ENCODE results near the gene LPAR6. TPM values are rescaled to one million over a fixed set of nuclear protein-coding genes. Genes with fewer than 3 reads are reported as not detected.

Gene LPAR6
- total RNA-seq, 1 donor = 16.4 TPM

DNA sequence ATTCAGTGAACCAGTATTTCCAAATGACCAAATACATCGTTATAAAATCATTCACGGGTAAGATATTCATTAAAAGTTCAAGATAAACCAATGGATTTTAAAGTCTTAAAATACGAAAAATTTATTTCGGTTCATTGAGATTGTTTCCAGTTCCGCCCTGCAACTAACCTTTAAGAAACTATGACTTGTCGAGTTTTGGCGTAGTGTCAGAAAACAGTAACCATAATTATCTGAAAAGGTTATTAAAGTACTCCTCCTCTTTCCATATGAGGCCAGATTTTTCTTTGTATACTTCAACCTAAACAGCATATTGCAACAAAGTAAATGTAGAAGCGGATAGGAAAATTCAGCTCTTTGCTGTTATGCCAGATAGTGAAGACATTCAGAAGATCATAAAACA lies 26.1 kb downstream of the LPAR6 start:
- H3K4me3 ChIP-seq (ENCODE audit: low read depth, low read length) = no peak overlapping the region
- no peak for DNase-seq (ENCODE audit: low read depth)
- no peak for TF ChIP-seq CTCF (IDR thresholded peaks at IDR 0.05; ENCODE audit: insufficient read depth, low read depth, low read length)

GRCh38 chr13:48383384-48383783 lies 29.5 kb downstream of the LPAR6 start:
- H3K4me3 ChIP-seq (ENCODE audit: low read depth, low read length) = no peak overlapping the region
- no peak for TF ChIP-seq CTCF (IDR thresholded peaks at IDR 0.05; ENCODE audit: insufficient read depth, low read depth, low read length)
- DNase-seq (ENCODE audit: low read depth) = no peak

DNA sequence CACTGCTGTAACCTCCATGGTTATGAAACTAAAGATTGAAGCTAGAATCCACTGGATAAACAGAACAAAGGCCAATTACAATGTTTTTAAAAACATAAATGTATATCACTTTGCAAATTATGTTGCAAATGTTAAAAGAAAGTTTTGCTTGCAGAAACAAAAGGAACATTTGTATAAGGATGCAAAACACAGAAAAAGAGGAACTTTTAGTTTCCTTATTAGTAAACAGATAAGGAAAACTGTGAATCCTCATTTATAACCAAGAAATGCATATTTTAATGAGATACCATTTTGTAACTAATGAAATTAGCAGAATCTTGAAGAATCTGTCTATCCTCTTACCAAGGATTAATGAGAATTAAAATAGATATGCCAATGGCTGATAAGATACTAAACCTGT lies 32.3 kb downstream of the LPAR6 start:
- no peak overlapping the region for H3K4me3 ChIP-seq (ENCODE audit: low read depth, low read length)
- TF ChIP-seq CTCF (IDR thresholded peaks at IDR 0.05; ENCODE audit: insufficient read depth, low read depth, low read length) = no peak
- DNase-seq (ENCODE audit: low read depth) = no peak

- no peak overlapping the region for H3K4me3 ChIP-seq (ENCODE audit: low read depth, low read length)
- TF ChIP-seq CTCF (IDR thresholded peaks at IDR 0.05; ENCODE audit: insufficient read depth, low read depth, low read length) = no peak
- DNase-seq (ENCODE audit: low read depth) = no peak
Measured at GRCh38 chr13:48377857-48378256, 35.1 kb downstream of the LPAR6 start.

GRCh38 chr13:48370815-48371214 lies 42.1 kb downstream of the LPAR6 start:
- no peak for TF ChIP-seq CTCF (IDR thresholded peaks at IDR 0.05; ENCODE audit: insufficient read depth, low read depth, low read length)

DNA sequence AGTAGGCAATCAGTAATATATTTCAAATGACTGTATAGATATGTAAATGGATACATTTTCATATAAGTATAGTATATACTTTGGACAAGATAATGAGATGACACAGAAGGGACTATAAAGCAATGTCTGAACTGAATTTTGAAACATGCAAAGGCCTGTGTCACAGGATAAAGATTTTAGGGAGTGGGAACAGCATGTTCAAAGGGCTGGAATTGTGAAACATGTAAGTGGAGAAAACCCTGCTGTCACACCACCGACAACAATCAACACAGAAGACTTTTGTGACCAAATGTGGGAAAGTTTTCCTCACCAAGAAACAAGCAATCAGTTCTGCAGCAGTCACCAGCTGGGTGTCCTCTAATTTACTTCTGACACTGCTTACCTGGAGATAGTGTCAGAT lies 42.9 kb downstream of the LPAR6 start:
- no peak for TF ChIP-seq CTCF (IDR thresholded peaks at IDR 0.05; ENCODE audit: insufficient read depth, low read depth, low read length)
- peak; percentile 30 for DNase-seq (ENCODE audit: low read depth)
- H3K4me3 ChIP-seq (ENCODE audit: low read depth, low read length) = no peak overlapping the region

More at GRCh38 chr13:48370815-48371214, 42.1 kb downstream of the LPAR6 start:
- no peak overlapping the region for H3K4me3 ChIP-seq (ENCODE audit: low read depth, low read length)
- DNase-seq (ENCODE audit: low read depth) = peak; percentile 6

Small RNA genes lying within 50 kb of the gene (small RNA-seq; reads per million reads assigned to genes)
- gene RF00017 = not detected

Other genes starting within 250 kb of the LPAR6 start
- 112 and 122 TPM in 2 replicates for gene ITM2B, start 179.9 kb downstream of the LPAR6 start, total RNA-seq
- 35.8 and 50.5 TPM in 2 replicates for gene RB1, start 109.4 kb downstream of the LPAR6 start, total RNA-seq
- gene RCBTB2, start 120.0 kb upstream of the LPAR6 start, total RNA-seq = 4.2 and 11.2 TPM in 2 replicates
- not detected in 2 replicates for gene CYSLTR2, start 240.8 kb upstream of the LPAR6 start, total RNA-seq